ENCODE data around the gene TEAD4.

TEAD4 gene

GRCh38 chr12:3036901-3037600 lies 77.9 kb downstream of the TEAD4 start:
- Histone ChIP-seq H3K4me1 (ENCODE audit: control insufficient read depth, insufficient read depth, low read length) (no peaks in the 10 kb centered on the region), H3K27me3 (ENCODE audit: control insufficient read depth, insufficient read depth, low read length, poor library complexity, severe bottlenecking) (no peaks in the 10 kb centered on the region), H3K36me3 (ENCODE audit: control insufficient read depth, insufficient read depth, low read length) (peaks cover 5% of the 10 kb centered on the region), H3K4me3 (ENCODE audit: insufficient read depth, low read depth, low read length) (no peak overlapping the region), H3K27ac (ENCODE audit: insufficient read depth, low read depth, low read length, poor library complexity, severe bottlenecking) (no peak overlapping the region), H3K9me3 (ENCODE audit: control insufficient read depth, low read length) (no peaks in the 10 kb centered on the region)
- 94 to 95% methylated on average over 12 of the region's 12 CpGs for WGBS, 2 experiments

GRCh38 chr12:3038166-3038565 lies 79.0 kb downstream of the TEAD4 start:
- peaks cover 5% of the 10 kb centered on the region for H3K36me3 ChIP-seq (ENCODE audit: control insufficient read depth, insufficient read depth, low read length)
- no peaks in the 10 kb centered on the region for H3K9me3 ChIP-seq (ENCODE audit: control insufficient read depth, low read length)
- H3K4me1 ChIP-seq (ENCODE audit: control insufficient read depth, insufficient read depth, low read length), result no peaks in the 10 kb centered on the region
- H3K27me3 ChIP-seq (ENCODE audit: control insufficient read depth, insufficient read depth, low read length, poor library complexity, severe bottlenecking), result no peaks in the 10 kb centered on the region
- 85 to 87% methylated on average over 7 of the region's 7 CpGs for WGBS, 2 experiments
- no peak overlapping the region for H3K27ac ChIP-seq (ENCODE audit: insufficient read depth, low read depth, low read length, poor library complexity, severe bottlenecking)
- no peak overlapping the region for H3K4me3 ChIP-seq (ENCODE audit: insufficient read depth, low read depth, low read length)

GRCh38 chr12:3038926-3039510 lies 79.8 kb downstream of the TEAD4 start:
- WGBS, 2 experiments, result 95 to 97% methylated on average over 11 of the region's 11 CpGs
- H3K9me3 ChIP-seq (ENCODE audit: control insufficient read depth, low read length), result no peaks in the 10 kb centered on the region
- H3K27me3 ChIP-seq (ENCODE audit: control insufficient read depth, insufficient read depth, low read length, poor library complexity, severe bottlenecking), result no peaks in the 10 kb centered on the region
- no peak overlapping the region for H3K27ac ChIP-seq (ENCODE audit: insufficient read depth, low read depth, low read length, poor library complexity, severe bottlenecking)
- H3K4me3 ChIP-seq (ENCODE audit: insufficient read depth, low read depth, low read length), result no peak overlapping the region
- H3K4me1 ChIP-seq (ENCODE audit: control insufficient read depth, insufficient read depth, low read length), result no peaks in the 10 kb centered on the region
- H3K36me3 ChIP-seq (ENCODE audit: control insufficient read depth, insufficient read depth, low read length), result peaks cover 5% of the 10 kb centered on the region

- Histone ChIP-seq H3K27me3 (ENCODE audit: control insufficient read depth, insufficient read depth, low read length, poor library complexity, severe bottlenecking) (no peaks in the 10 kb centered on the region), H3K36me3 (ENCODE audit: control insufficient read depth, insufficient read depth, low read length) (peaks cover 5% of the 10 kb centered on the region), H3K4me3 (ENCODE audit: insufficient read depth, low read depth, low read length) (no peak overlapping the region), H3K4me1 (ENCODE audit: control insufficient read depth, insufficient read depth, low read length) (no peaks in the 10 kb centered on the region), H3K27ac (ENCODE audit: insufficient read depth, low read depth, low read length, poor library complexity, severe bottlenecking) (no peak overlapping the region), H3K9me3 (ENCODE audit: control insufficient read depth, low read length) (no peaks in the 10 kb centered on the region)
- WGBS, 2 experiments, result 94 to 97% methylated on average over 15 of the region's 15 CpGs
These were observed 80.9 kb downstream of the TEAD4 start for GRCh38 chr12:3040026-3040656.

- 94% methylated on average over 29 of the region's 29 CpGs for WGBS, 2 experiments
- H3K36me3 ChIP-seq (ENCODE audit: control insufficient read depth, insufficient read depth, low read length), result peaks cover 5% of the 10 kb centered on the region
These were observed 81.7 kb downstream of the TEAD4 start for GRCh38 chr12:3040663-3041544.

GRCh38 chr12:3041558-3042164 lies 82.5 kb downstream of the TEAD4 start:
- WGBS, 2 experiments, result 88 to 90% methylated on average over 10 to 11 of the region's 11 CpGs

More at GRCh38 chr12:3040663-3041544, 81.7 kb downstream of the TEAD4 start:
- no peaks in the 10 kb centered on the region for H3K9me3 ChIP-seq (ENCODE audit: control insufficient read depth, low read length)
- H3K27me3 ChIP-seq (ENCODE audit: control insufficient read depth, insufficient read depth, low read length, poor library complexity, severe bottlenecking), result no peaks in the 10 kb centered on the region
- H3K4me3 ChIP-seq (ENCODE audit: insufficient read depth, low read depth, low read length), result no peak overlapping the region
- H3K4me1 ChIP-seq (ENCODE audit: control insufficient read depth, insufficient read depth, low read length), result no peaks in the 10 kb centered on the region
- H3K27ac ChIP-seq (ENCODE audit: insufficient read depth, low read depth, low read length, poor library complexity, severe bottlenecking), result no peak overlapping the region

GRCh38 chr12:3042394-3042793 lies 83.2 kb downstream of the TEAD4 start:
- H3K4me1 ChIP-seq (ENCODE audit: control insufficient read depth, insufficient read depth, low read length), result no peaks in the 10 kb centered on the region
- no peak overlapping the region for H3K4me3 ChIP-seq (ENCODE audit: insufficient read depth, low read depth, low read length)
- peaks cover 5% of the 10 kb centered on the region for H3K36me3 ChIP-seq (ENCODE audit: control insufficient read depth, insufficient read depth, low read length)
- WGBS, 2 experiments, result 91 to 94% methylated on average over 8 of the region's 8 CpGs
- no peak overlapping the region for H3K27ac ChIP-seq (ENCODE audit: insufficient read depth, low read depth, low read length, poor library complexity, severe bottlenecking)
- H3K27me3 ChIP-seq (ENCODE audit: control insufficient read depth, insufficient read depth, low read length, poor library complexity, severe bottlenecking), result no peaks in the 10 kb centered on the region
- no peaks in the 10 kb centered on the region for H3K9me3 ChIP-seq (ENCODE audit: control insufficient read depth, low read length)

More at GRCh38 chr12:3041558-3042164, 82.5 kb downstream of the TEAD4 start:
- H3K27me3 ChIP-seq (ENCODE audit: control insufficient read depth, insufficient read depth, low read length, poor library complexity, severe bottlenecking), result no peaks in the 10 kb centered on the region
- no peaks in the 10 kb centered on the region for H3K4me1 ChIP-seq (ENCODE audit: control insufficient read depth, insufficient read depth, low read length)
- peaks cover 5% of the 10 kb centered on the region for H3K36me3 ChIP-seq (ENCODE audit: control insufficient read depth, insufficient read depth, low read length)
- H3K9me3 ChIP-seq (ENCODE audit: control insufficient read depth, low read length), result no peaks in the 10 kb centered on the region
- no peak overlapping the region for H3K4me3 ChIP-seq (ENCODE audit: insufficient read depth, low read depth, low read length)
- no peak overlapping the region for H3K27ac ChIP-seq (ENCODE audit: insufficient read depth, low read depth, low read length, poor library complexity, severe bottlenecking)

- peaks cover 5% of the 10 kb centered on the region for H3K36me3 ChIP-seq (ENCODE audit: control insufficient read depth, insufficient read depth, low read length)
- no peak overlapping the region for H3K4me3 ChIP-seq (ENCODE audit: insufficient read depth, low read depth, low read length)
- no peak overlapping the region for H3K27ac ChIP-seq (ENCODE audit: insufficient read depth, low read depth, low read length, poor library complexity, severe bottlenecking)
- 94 to 96% methylated on average over 4 of the region's 4 CpGs for WGBS, 2 experiments
- no peaks in the 10 kb centered on the region for H3K9me3 ChIP-seq (ENCODE audit: control insufficient read depth, low read length)
- no peaks in the 10 kb centered on the region for H3K27me3 ChIP-seq (ENCODE audit: control insufficient read depth, insufficient read depth, low read length, poor library complexity, severe bottlenecking)
- H3K4me1 ChIP-seq (ENCODE audit: control insufficient read depth, insufficient read depth, low read length), result peaks cover 3% of the 10 kb centered on the region
These were observed 83.6 kb downstream of the TEAD4 start for GRCh38 chr12:3042826-3043225.

- Histone ChIP-seq H3K4me1 (ENCODE audit: control insufficient read depth, insufficient read depth, low read length) (peaks cover 6% of the 10 kb centered on the region), H3K9me3 (ENCODE audit: control insufficient read depth, low read length) (no peaks in the 10 kb centered on the region), H3K27me3 (ENCODE audit: control insufficient read depth, insufficient read depth, low read length, poor library complexity, severe bottlenecking) (no peaks in the 10 kb centered on the region), H3K4me3 (ENCODE audit: insufficient read depth, low read depth, low read length) (no peak overlapping the region), H3K27ac (ENCODE audit: insufficient read depth, low read depth, low read length, poor library complexity, severe bottlenecking) (no peak overlapping the region), H3K36me3 (ENCODE audit: control insufficient read depth, insufficient read depth, low read length) (peaks cover 5% of the 10 kb centered on the region)
- 85 to 89% methylated on average over 7 of the region's 7 CpGs for WGBS, 2 experiments
These were observed 84.2 kb downstream of the TEAD4 start for GRCh38 chr12:3043406-3043805.
